ENCODE data around the gene CACTIN.

Gene CACTIN

DNA sequence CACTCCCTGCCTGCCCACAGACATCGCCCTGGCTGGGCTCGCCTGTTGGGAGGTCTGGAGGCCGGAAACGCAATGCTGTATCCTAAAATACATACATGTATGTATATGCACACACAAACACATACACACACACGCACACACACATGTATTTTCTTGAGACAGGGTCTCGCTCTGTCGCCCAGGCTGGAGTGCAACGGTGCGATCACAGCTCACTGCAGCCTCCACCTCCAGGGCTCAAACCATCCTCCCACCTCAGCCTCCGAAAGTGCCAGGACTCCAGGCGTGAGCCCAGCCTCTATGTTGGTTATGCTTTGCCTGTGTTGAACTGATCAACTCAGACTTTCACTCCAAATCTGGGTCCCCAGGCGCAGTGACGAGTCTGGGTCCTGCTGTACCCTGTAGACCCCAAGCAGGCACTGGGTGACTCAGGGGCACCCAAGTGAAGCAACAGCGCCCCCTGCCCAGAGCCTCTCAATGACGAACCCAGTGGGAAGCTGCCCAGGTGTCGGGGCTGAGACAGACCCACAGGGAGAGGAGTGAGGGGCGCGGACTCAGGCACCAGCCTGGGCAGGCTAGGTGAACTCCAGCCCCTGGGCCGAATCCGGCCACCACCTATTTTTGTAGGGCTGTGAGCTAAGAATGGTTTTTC lies 27.4 kb upstream of the CACTIN start:
- no peak overlapping the region for H3K4me2 ChIP-seq (ENCODE audit: low read depth, low read length)

DNA sequence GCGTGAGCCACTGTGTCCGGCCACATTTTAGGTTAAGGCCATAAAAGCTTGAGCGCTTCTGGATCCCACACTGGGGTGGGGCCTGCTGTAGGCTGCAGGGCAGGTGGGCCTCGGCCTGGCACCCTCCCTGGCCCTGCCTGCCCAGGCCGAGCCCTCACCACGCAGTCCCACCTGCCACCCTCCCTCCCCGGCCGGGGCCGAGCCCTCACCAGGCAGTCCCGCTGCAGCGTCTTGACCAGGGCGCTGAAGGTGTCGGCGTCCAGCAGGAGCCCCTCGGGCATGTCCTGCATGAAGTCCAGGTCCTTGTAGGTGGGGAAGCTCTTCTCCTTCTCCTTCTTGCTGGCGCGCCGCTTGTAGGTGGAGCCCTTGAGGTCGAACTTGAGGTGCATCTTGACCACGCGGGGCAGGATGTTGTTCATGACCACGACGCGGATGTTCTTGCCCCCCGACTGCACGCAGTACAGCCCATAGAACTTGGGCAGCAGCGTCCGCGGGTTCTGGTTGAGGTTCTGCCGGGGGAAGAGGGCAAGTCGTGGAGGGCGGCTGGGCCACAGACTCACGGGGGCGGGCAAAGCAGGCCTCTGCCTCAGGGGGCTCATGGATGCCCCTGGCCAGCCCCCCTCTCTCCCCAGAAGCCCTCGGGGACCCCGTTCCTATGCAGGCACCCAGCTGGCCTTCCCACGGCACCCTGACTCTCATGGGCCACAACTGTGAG lies 26.6 kb upstream of the CACTIN start:
- H3K4me3 ChIP-seq (ENCODE audit: low read length): no peak overlapping the region
- H3K4me2 ChIP-seq (ENCODE audit: low read depth, low read length): no peak overlapping the region
- H3K9me3 ChIP-seq (replicated peaks; ENCODE audit: insufficient read depth, low read length): no peaks in the 10 kb centered on the region
- no peaks in the 10 kb centered on the region for H3F3A ChIP-seq (ENCODE audit: insufficient read depth, low read length)
- H3K27ac ChIP-seq (ENCODE audit: low read length): no peak overlapping the region
- H3K9me2 ChIP-seq (replicated peaks; ENCODE audit: insufficient read depth, low read length): no peaks in the 10 kb centered on the region
- no peaks in the 10 kb centered on the region for H3K4me1 ChIP-seq (ENCODE audit: low read length)
- no peaks in the 10 kb centered on the region for H3K79me2 ChIP-seq (ENCODE audit: low read length)
- no peaks in the 10 kb centered on the region for H3K27me3 ChIP-seq (replicated peaks; ENCODE audit: insufficient read depth, low read length)
- no peaks in the 10 kb centered on the region for H3K36me3 ChIP-seq (replicated peaks; ENCODE audit: insufficient read depth, low read length)
- H2AFZ ChIP-seq (ENCODE audit: low read length): no peak overlapping the region
- no peaks in the 10 kb centered on the region for H4K20me1 ChIP-seq (ENCODE audit: insufficient read depth, low read length)
- TF ChIP-seq EZH2phosphoT487 (IDR thresholded peaks at IDR 0.05; ENCODE audit: low read length) (no peak), EZH2 (optimal IDR thresholded peaks at IDR 0.05; ENCODE audit: low read depth, low read length) (no peak)
- TF ChIP-seq, protein P1, sequence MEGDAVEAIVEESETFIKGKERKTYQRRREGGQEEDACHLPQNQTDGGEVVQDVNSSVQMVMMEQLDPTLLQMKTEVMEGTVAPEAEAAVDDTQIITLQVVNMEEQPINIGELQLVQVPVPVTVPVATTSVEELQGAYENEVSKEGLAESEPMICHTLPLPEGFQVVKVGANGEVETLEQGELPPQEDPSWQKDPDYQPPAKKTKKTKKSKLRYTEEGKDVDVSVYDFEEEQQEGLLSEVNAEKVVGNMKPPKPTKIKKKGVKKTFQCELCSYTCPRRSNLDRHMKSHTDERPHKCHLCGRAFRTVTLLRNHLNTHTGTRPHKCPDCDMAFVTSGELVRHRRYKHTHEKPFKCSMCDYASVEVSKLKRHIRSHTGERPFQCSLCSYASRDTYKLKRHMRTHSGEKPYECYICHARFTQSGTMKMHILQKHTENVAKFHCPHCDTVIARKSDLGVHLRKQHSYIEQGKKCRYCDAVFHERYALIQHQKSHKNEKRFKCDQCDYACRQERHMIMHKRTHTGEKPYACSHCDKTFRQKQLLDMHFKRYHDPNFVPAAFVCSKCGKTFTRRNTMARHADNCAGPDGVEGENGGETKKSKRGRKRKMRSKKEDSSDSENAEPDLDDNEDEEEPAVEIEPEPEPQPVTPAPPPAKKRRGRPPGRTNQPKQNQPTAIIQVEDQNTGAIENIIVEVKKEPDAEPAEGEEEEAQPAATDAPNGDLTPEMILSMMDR (IDR thresholded peaks at IDR 0.05; ENCODE audit: low read length): no peak
- no peak for DNase-seq
- H3K9ac ChIP-seq (ENCODE audit: low read length): no peak overlapping the region

More for the DNA sequence above, 27.4 kb upstream of the CACTIN start:
- no peaks in the 10 kb centered on the region for H4K20me1 ChIP-seq (ENCODE audit: insufficient read depth, low read length)
- H3K4me1 ChIP-seq (ENCODE audit: low read length): no peaks in the 10 kb centered on the region
- no peak overlapping the region for H3K9ac ChIP-seq (ENCODE audit: low read length)
- H3K9me2 ChIP-seq (replicated peaks; ENCODE audit: insufficient read depth, low read length): no peaks in the 10 kb centered on the region
- H3K9me3 ChIP-seq (replicated peaks; ENCODE audit: insufficient read depth, low read length): no peaks in the 10 kb centered on the region
- H3K4me3 ChIP-seq (ENCODE audit: low read length): no peak overlapping the region
- H3K36me3 ChIP-seq (replicated peaks; ENCODE audit: insufficient read depth, low read length): no peaks in the 10 kb centered on the region
- no peaks in the 10 kb centered on the region for H3F3A ChIP-seq (ENCODE audit: insufficient read depth, low read length)
- H2AFZ ChIP-seq (ENCODE audit: low read length): no peak overlapping the region
- TF ChIP-seq, protein P1 (IDR thresholded peaks at IDR 0.05; ENCODE audit: low read length): peak; percentile 14; the same call in 1 of the 2 replicates
- no peak for TF ChIP-seq EZH2 (optimal IDR thresholded peaks at IDR 0.05; ENCODE audit: low read depth, low read length)
- DNase-seq: no peak
- no peak overlapping the region for H3K27ac ChIP-seq (ENCODE audit: low read length)
- no peaks in the 10 kb centered on the region for H3K27me3 ChIP-seq (replicated peaks; ENCODE audit: insufficient read depth, low read length)
- no peaks in the 10 kb centered on the region for H3K79me2 ChIP-seq (ENCODE audit: low read length)

DNA sequence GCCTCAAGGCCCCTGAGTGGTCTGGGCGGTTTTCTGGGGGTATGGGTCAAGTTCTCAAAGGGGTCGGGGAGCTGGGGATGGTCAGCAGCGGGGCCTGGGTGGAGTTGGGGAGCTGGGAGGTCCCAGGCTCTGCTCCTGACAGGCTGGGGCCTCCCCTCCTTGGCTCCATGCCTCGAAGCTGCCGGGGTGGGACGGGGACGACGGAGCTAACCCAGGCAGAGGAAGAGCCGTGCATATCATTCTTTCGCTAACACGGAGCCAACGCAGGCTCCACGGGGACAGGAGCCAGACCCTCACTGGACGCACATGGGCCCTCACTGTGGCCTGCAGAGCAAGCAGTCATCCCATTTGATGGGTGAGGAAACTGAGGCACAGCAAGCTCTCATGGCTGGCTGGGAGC lies 25.8 kb upstream of the CACTIN start:
- Histone ChIP-seq H3K79me2 (ENCODE audit: low read length) (no peaks in the 10 kb centered on the region), H3K9me2 (replicated peaks; ENCODE audit: insufficient read depth, low read length) (no peaks in the 10 kb centered on the region), H3K4me2 (ENCODE audit: low read depth, low read length) (no peak overlapping the region), H2AFZ (ENCODE audit: low read length) (no peak overlapping the region), H3K27me3 (replicated peaks; ENCODE audit: insufficient read depth, low read length) (no peaks in the 10 kb centered on the region), H3F3A (ENCODE audit: insufficient read depth, low read length) (no peaks in the 10 kb centered on the region), H3K9me3 (replicated peaks; ENCODE audit: insufficient read depth, low read length) (no peaks in the 10 kb centered on the region), H3K4me1 (ENCODE audit: low read length) (no peaks in the 10 kb centered on the region), H4K20me1 (ENCODE audit: insufficient read depth, low read length) (no peaks in the 10 kb centered on the region), H3K9ac (ENCODE audit: low read length) (no peak overlapping the region), H3K36me3 (replicated peaks; ENCODE audit: insufficient read depth, low read length) (no peaks in the 10 kb centered on the region), H3K4me3 (ENCODE audit: low read length) (no peak overlapping the region), H3K27ac (ENCODE audit: low read length) (no peak overlapping the region)
- DNase-seq: no peak
- TF ChIP-seq, protein P1 (IDR thresholded peaks at IDR 0.05; ENCODE audit: low read length): no peak
- TF ChIP-seq EZH2 (optimal IDR thresholded peaks at IDR 0.05; ENCODE audit: low read depth, low read length) (no peak), EZH2phosphoT487 (IDR thresholded peaks at IDR 0.05; ENCODE audit: low read length) (no peak)
